Keratinocyte (primary cell): ENCODE data around the gene SYPL2.

Source experiments
- EZH2 ChIP-seq: IDR thresholded peaks from one replicate; pipeline ENCODE4 v1.6.1; 2012; ENCODE audit warnings: inconsistent platforms, mild to moderate bottlenecking, low read length, moderate library complexity
- TF ChIP-seq, protein P1 (sequence below), 3 experiments: IDR thresholded peaks in 1 of 3; conservative IDR thresholded peaks in 1 of 3; optimal IDR thresholded peaks in 1 of 3; 2 replicates in 2 of 3; 3 replicates in 1 of 3; pipeline versions ENCODE3 to v1.5.1; 2011; ENCODE audit warnings: low read length in 3 of 3, mild to moderate bottlenecking in 3 of 3, moderate library complexity in 2 of 3, control low read depth in 1 of 3, inconsistent platforms in 1 of 3; ENCODE audit not compliant: insufficient read depth in 2 of 3; ENCODE audit errors: extremely low read depth in 1 of 3

- TF ChIP-seq, protein P1, sequence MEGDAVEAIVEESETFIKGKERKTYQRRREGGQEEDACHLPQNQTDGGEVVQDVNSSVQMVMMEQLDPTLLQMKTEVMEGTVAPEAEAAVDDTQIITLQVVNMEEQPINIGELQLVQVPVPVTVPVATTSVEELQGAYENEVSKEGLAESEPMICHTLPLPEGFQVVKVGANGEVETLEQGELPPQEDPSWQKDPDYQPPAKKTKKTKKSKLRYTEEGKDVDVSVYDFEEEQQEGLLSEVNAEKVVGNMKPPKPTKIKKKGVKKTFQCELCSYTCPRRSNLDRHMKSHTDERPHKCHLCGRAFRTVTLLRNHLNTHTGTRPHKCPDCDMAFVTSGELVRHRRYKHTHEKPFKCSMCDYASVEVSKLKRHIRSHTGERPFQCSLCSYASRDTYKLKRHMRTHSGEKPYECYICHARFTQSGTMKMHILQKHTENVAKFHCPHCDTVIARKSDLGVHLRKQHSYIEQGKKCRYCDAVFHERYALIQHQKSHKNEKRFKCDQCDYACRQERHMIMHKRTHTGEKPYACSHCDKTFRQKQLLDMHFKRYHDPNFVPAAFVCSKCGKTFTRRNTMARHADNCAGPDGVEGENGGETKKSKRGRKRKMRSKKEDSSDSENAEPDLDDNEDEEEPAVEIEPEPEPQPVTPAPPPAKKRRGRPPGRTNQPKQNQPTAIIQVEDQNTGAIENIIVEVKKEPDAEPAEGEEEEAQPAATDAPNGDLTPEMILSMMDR (optimal IDR thresholded peaks at IDR 0.05 in 1 of 3, IDR thresholded peaks at IDR 0.05 in 1 of 3, conservative IDR thresholded peaks at IDR 0.05 in 1 of 3; ENCODE audit: extremely low read depth in 1 of 3, insufficient read depth in 2 of 3, low read length in 3 of 3): no peak
- TF ChIP-seq EZH2: no peak
Measured at GRCh38 chr1:109443476-109443875, 22.9 kb upstream of the SYPL2 start.
